Measurements from ENCODE around the gene ETNK2. TPM values are rescaled to one million over a fixed set of nuclear protein-coding genes. Genes with fewer than 3 reads are reported as not detected.
A peak's percentile ranks its signal among the peaks of the same experiment; 100 is the strongest.

Gene ETNK2
- polyA plus RNA-seq, 2 donors: 9.5 to 16.1 TPM

GRCh38 chr1:204142032-204142974 lies 9.5 kb downstream of the ETNK2 start:
- Histone ChIP-seq H3K36me3 (ENCODE audit: control insufficient read depth in 2 of 2, insufficient read depth in 2 of 2, low read length in 1 of 2) (peaks cover 5 to 7% of the 10 kb centered on the region in 2 donors), H3K27ac (ENCODE audit: low read depth in 2 of 2, low read length in 1 of 2) (no peak overlapping the region), H3K27me3 (ENCODE audit: control insufficient read depth in 1 of 2, insufficient read depth in 2 of 2, low read length in 2 of 2) (no peaks in the 10 kb centered on the region), H3K9me3 (ENCODE audit: control insufficient read depth in 2 of 2, insufficient read depth in 1 of 2, low read depth in 1 of 2, low read length in 1 of 2) (no peaks in the 10 kb centered on the region), H3K4me3 (ENCODE audit: low read depth in 1 of 2, low read length in 2 of 2) (no peak overlapping the region), H3K4me1 (ENCODE audit: control insufficient read depth in 2 of 2, insufficient read depth in 2 of 2, low read length in 1 of 2) (peaks cover 2% of the 10 kb centered on the region in 2 donors)
- 84 to 88% methylated on average over 5 of the region's 5 CpGs for WGBS, 2 donors

GRCh38 chr1:204141131-204141530 lies 10.7 kb downstream of the ETNK2 start:
- Histone ChIP-seq H3K36me3 (ENCODE audit: control insufficient read depth in 2 of 2, insufficient read depth in 2 of 2, low read length in 1 of 2) (peaks cover 5 to 7% of the 10 kb centered on the region in 2 donors), H3K9me3 (ENCODE audit: control insufficient read depth in 2 of 2, insufficient read depth in 1 of 2, low read depth in 1 of 2, low read length in 1 of 2) (no peaks in the 10 kb centered on the region), H3K4me3 (ENCODE audit: low read depth in 1 of 2, low read length in 2 of 2) (no peak overlapping the region), H3K27me3 (ENCODE audit: control insufficient read depth in 1 of 2, insufficient read depth in 2 of 2, low read length in 2 of 2) (no peaks in the 10 kb centered on the region), H3K4me1 (ENCODE audit: control insufficient read depth in 2 of 2, insufficient read depth in 2 of 2, low read length in 1 of 2) (peaks cover 5 to 6% of the 10 kb centered on the region in 2 donors), H3K27ac (ENCODE audit: low read depth in 2 of 2, low read length in 1 of 2) (no peak overlapping the region)
- 80 to 85% methylated on average over 3 of the region's 3 CpGs for WGBS, 2 donors

- no peaks in the 10 kb centered on the region for H3K27me3 ChIP-seq (ENCODE audit: control insufficient read depth in 1 of 2, insufficient read depth in 2 of 2, low read length in 2 of 2)
- H3K4me1 ChIP-seq (ENCODE audit: control insufficient read depth in 2 of 2, insufficient read depth in 2 of 2, low read length in 1 of 2): peaks cover 5 to 6% of the 10 kb centered on the region in 2 donors
- H3K4me3 ChIP-seq (ENCODE audit: low read depth in 1 of 2, low read length in 2 of 2): no peak overlapping the region
- no peaks in the 10 kb centered on the region for H3K9me3 ChIP-seq (ENCODE audit: control insufficient read depth in 2 of 2, insufficient read depth in 1 of 2, low read depth in 1 of 2, low read length in 1 of 2)
- 93 to 95% methylated on average over 6 of the region's 6 CpGs for WGBS, 2 donors
- peaks cover 2 to 7% of the 10 kb centered on the region in 2 donors for H3K36me3 ChIP-seq (ENCODE audit: control insufficient read depth in 2 of 2, insufficient read depth in 2 of 2, low read length in 1 of 2)
- no peak overlapping the region for H3K27ac ChIP-seq (ENCODE audit: low read depth in 2 of 2, low read length in 1 of 2)
Observed at GRCh38 chr1:204139952-204140351, 11.9 kb downstream of the ETNK2 start.

- H3K4me1 ChIP-seq (ENCODE audit: control insufficient read depth in 2 of 2, insufficient read depth in 2 of 2, low read length in 1 of 2): peaks cover 5 to 6% of the 10 kb centered on the region in 2 donors
- H3K4me3 ChIP-seq (ENCODE audit: low read depth in 1 of 2, low read length in 2 of 2): no peak overlapping the region
- no peak overlapping the region for H3K27ac ChIP-seq (ENCODE audit: low read depth in 2 of 2, low read length in 1 of 2)
- H3K27me3 ChIP-seq (ENCODE audit: control insufficient read depth in 1 of 2, insufficient read depth in 2 of 2, low read length in 2 of 2): no peaks in the 10 kb centered on the region
- H3K36me3 ChIP-seq (ENCODE audit: control insufficient read depth in 2 of 2, insufficient read depth in 2 of 2, low read length in 1 of 2): peaks cover 9% of the 10 kb centered on the region in 2 donors
- no peaks in the 10 kb centered on the region for H3K9me3 ChIP-seq (ENCODE audit: control insufficient read depth in 2 of 2, insufficient read depth in 1 of 2, low read depth in 1 of 2, low read length in 1 of 2)
- 87 to 89% methylated on average over 2 of the region's 2 CpGs for WGBS, 2 donors
Observed at GRCh38 chr1:204139088-204139487, 12.8 kb downstream of the ETNK2 start.

- peaks cover 12% of the 10 kb centered on the region in 2 donors for H3K36me3 ChIP-seq (ENCODE audit: control insufficient read depth in 2 of 2, insufficient read depth in 2 of 2, low read length in 1 of 2)
Observed at GRCh38 chr1:204136814-204137213, 15.0 kb downstream of the ETNK2 start.

GRCh38 chr1:204134103-204134502 lies 17.7 kb downstream of the ETNK2 start:
- Histone ChIP-seq H3K4me1 (ENCODE audit: control insufficient read depth in 2 of 2, insufficient read depth in 2 of 2, low read length in 1 of 2) (peaks cover 8 to 23% of the 10 kb centered on the region in 2 donors), H3K27ac (ENCODE audit: low read depth in 2 of 2, low read length in 1 of 2) (no peak overlapping the region), H3K36me3 (ENCODE audit: control insufficient read depth in 2 of 2, insufficient read depth in 2 of 2, low read length in 1 of 2) (peaks cover 10 to 12% of the 10 kb centered on the region in 2 donors), H3K9me3 (ENCODE audit: control insufficient read depth in 2 of 2, insufficient read depth in 1 of 2, low read depth in 1 of 2, low read length in 1 of 2) (no peaks in the 10 kb centered on the region), H3K4me3 (ENCODE audit: low read depth in 1 of 2, low read length in 2 of 2) (no peak overlapping the region), H3K27me3 (ENCODE audit: control insufficient read depth in 1 of 2, insufficient read depth in 2 of 2, low read length in 2 of 2) (no peaks in the 10 kb centered on the region)
- 78 to 81% methylated on average over 11 of the region's 11 CpGs for WGBS, 2 donors

More at GRCh38 chr1:204136814-204137213, 15.0 kb downstream of the ETNK2 start:
- Histone ChIP-seq H3K27ac (ENCODE audit: low read depth in 2 of 2, low read length in 1 of 2) (no peak overlapping the region), H3K4me1 (ENCODE audit: control insufficient read depth in 2 of 2, insufficient read depth in 2 of 2, low read length in 1 of 2) (peaks cover 5 to 6% of the 10 kb centered on the region in 2 donors), H3K27me3 (ENCODE audit: control insufficient read depth in 1 of 2, insufficient read depth in 2 of 2, low read length in 2 of 2) (no peaks in the 10 kb centered on the region), H3K4me3 (ENCODE audit: low read depth in 1 of 2, low read length in 2 of 2) (no peak overlapping the region), H3K9me3 (ENCODE audit: control insufficient read depth in 2 of 2, insufficient read depth in 1 of 2, low read depth in 1 of 2, low read length in 1 of 2) (no peaks in the 10 kb centered on the region)
- WGBS, 2 donors: 70 to 92% methylated on average over 2 of the region's 2 CpGs

GRCh38 chr1:204132718-204133117 lies 19.1 kb downstream of the ETNK2 start:
- Histone ChIP-seq H3K27me3 (ENCODE audit: control insufficient read depth in 1 of 2, insufficient read depth in 2 of 2, low read length in 2 of 2) (no peaks in the 10 kb centered on the region), H3K4me1 (ENCODE audit: control insufficient read depth in 2 of 2, insufficient read depth in 2 of 2, low read length in 1 of 2) (peaks cover 6 to 23% of the 10 kb centered on the region in 2 donors), H3K27ac (ENCODE audit: low read depth in 2 of 2, low read length in 1 of 2) (no peak overlapping the region), H3K9me3 (ENCODE audit: control insufficient read depth in 2 of 2, insufficient read depth in 1 of 2, low read depth in 1 of 2, low read length in 1 of 2) (no peaks in the 10 kb centered on the region), H3K36me3 (ENCODE audit: control insufficient read depth in 2 of 2, insufficient read depth in 2 of 2, low read length in 1 of 2) (peaks cover 6 to 10% of the 10 kb centered on the region in 2 donors), H3K4me3 (ENCODE audit: low read depth in 1 of 2, low read length in 2 of 2) (no peak overlapping the region)
- 74 to 80% methylated on average over 6 of the region's 6 CpGs for WGBS, 2 donors

GRCh38 chr1:204131978-204132377 lies 19.9 kb downstream of the ETNK2 start:
- H3K4me3 ChIP-seq (ENCODE audit: low read depth in 1 of 2, low read length in 2 of 2): no peak overlapping the region
- WGBS, 2 donors: 77 to 92% methylated on average over 4 of the region's 4 CpGs
- no peaks in the 10 kb centered on the region for H3K27me3 ChIP-seq (ENCODE audit: control insufficient read depth in 1 of 2, insufficient read depth in 2 of 2, low read length in 2 of 2)
- peaks cover 4 to 22% of the 10 kb centered on the region in 2 donors for H3K4me1 ChIP-seq (ENCODE audit: control insufficient read depth in 2 of 2, insufficient read depth in 2 of 2, low read length in 1 of 2)
- peak overlapping the region; percentile 13 to 44 for H3K27ac ChIP-seq (ENCODE audit: low read depth in 2 of 2, low read length in 1 of 2)
- H3K9me3 ChIP-seq (ENCODE audit: control insufficient read depth in 2 of 2, insufficient read depth in 1 of 2, low read depth in 1 of 2, low read length in 1 of 2): no peaks in the 10 kb centered on the region
- H3K36me3 ChIP-seq (ENCODE audit: control insufficient read depth in 2 of 2, insufficient read depth in 2 of 2, low read length in 1 of 2): peaks cover 5 to 10% of the 10 kb centered on the region in 2 donors

- H3K27ac ChIP-seq (ENCODE audit: low read depth in 2 of 2, low read length in 1 of 2): peak overlapping the region; percentile 13 to 44
- 39 to 41% methylated on average over 11 of the region's 11 CpGs for WGBS, 2 donors
- H3K27me3 ChIP-seq (ENCODE audit: control insufficient read depth in 1 of 2, insufficient read depth in 2 of 2, low read length in 2 of 2): no peaks in the 10 kb centered on the region
- H3K4me1 ChIP-seq (ENCODE audit: control insufficient read depth in 2 of 2, insufficient read depth in 2 of 2, low read length in 1 of 2): peaks cover 2 to 19% of the 10 kb centered on the region in 2 donors
- no peaks in the 10 kb centered on the region for H3K9me3 ChIP-seq (ENCODE audit: control insufficient read depth in 2 of 2, insufficient read depth in 1 of 2, low read depth in 1 of 2, low read length in 1 of 2)
- no peak overlapping the region for H3K4me3 ChIP-seq (ENCODE audit: low read depth in 1 of 2, low read length in 2 of 2)
- H3K36me3 ChIP-seq (ENCODE audit: control insufficient read depth in 2 of 2, insufficient read depth in 2 of 2, low read length in 1 of 2): peaks cover 5 to 13% of the 10 kb centered on the region in 2 donors
Observed at GRCh38 chr1:204130981-204131892, 20.6 kb downstream of the ETNK2 start.
